GM12891 (cell line): ENCODE measurements around the gene OR9Q2.

Source experiments
- POLR2A ChIP-seq: IDR thresholded peaks from 2 replicates; pipeline ENCODE4 v1.6.1; 2011; ENCODE audit warnings: low read depth, low read length, control low read depth
- POLR2AphosphoS5 ChIP-seq: IDR thresholded peaks from 2 replicates; pipeline ENCODE4 v1.6.1; 2011; ENCODE audit warnings: low read depth, low read length, control low read depth
- TAF1 ChIP-seq: IDR thresholded peaks from 2 replicates; pipeline ENCODE4 v1.6.1; 2011; ENCODE audit warnings: low read depth, low read length, control low read depth

DNA sequence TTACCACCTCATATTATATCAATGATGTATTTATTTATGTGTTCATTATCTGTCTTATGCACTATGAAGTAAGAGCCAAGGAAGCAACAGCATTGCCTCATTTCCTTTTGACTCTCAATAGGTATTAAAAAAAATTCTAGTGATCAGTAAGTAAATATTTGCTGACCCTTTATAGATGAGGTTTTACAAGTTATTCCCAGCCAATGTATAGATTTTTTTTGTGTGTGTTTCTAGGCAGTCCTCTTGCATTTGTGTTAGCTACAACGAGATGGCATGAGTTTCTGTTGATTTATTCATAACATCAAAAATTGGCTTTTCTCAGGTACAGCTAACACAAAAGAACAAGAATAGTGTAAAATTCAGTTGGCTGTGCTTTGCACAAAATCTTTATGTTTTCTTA lies 10.4 kb downstream of the OR9Q2 start:
- TF ChIP-seq TAF1 (no peak), POLR2A (no peak), POLR2AphosphoS5 (no peak)
